ENCODE measurements around the gene PAFAH1B1. TPM values are rescaled to one million over a fixed set of nuclear protein-coding genes. Genes with fewer than 3 reads are reported as not detected.

PAFAH1B1 gene
- total RNA-seq, 4 donors from 2014 or later = 86.5 to 119 (median 102) TPM

DNA sequence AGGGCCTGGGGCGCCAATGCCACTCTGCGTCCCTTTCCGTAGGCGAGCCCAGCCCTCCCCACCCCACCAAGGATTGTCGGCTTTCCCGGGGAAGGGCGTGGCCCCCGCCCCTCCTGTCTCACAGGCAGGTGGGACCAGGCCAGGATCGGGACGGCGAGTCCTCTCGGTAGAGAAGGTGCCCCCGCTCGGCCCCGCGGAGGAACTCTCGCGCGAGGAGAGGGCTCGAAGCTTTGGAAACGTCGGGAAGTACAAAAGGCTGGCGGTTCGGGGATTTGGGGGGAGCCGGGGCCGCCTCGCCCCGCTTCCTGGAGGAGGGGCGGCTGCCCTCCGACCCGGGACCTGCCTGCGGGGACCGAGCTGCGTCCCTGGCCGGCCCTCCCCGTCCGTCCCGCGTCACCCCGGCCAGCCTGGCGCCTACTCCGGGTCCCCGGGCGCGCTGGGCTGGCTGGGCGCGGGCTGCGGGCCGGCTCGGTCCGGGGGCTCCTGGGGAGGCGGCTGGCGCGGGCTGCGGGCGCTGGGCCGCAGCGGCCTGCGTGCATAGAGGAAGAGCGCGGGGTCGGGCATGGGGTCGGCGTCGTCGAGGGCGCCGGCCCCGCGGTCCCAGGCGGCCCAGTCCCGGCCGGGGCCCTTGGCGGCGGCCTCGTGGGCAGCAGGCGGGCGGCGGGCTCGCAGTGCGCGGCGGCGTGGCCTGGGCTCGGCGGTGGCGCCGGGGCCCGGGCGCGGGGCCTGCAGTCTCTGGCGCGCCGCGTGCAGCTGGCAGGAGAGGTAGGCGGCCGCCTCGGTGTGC lies 130.7 kb downstream of the PAFAH1B1 start:
- H3K9me3 ChIP-seq = no peaks in the 10 kb centered on the region
- no peak for DNase-seq (ENCODE audit: extremely low spot score)
- TF ChIP-seq POLR2AphosphoS5 (IDR thresholded peaks at IDR 0.05) (no peak), CTCF (IDR thresholded peaks at IDR 0.05) (no peak)
- intact Hi-C loops (cut with DNase I) = no loop called here
- peaks cover 0 to 20% (median 18%) of the 10 kb centered on the region in 4 donors for H3K4me1 ChIP-seq
- peak overlapping the region; percentile 46 to 58 (median 48) for H3K4me3 ChIP-seq
- peak overlapping the region; percentile 49 to 66 (median 60) for H3K27ac ChIP-seq (replicated peaks in 1 of 4)
- WGBS = 3% methylated on average over 45 of the region's 98 CpGs
- no peaks in the 10 kb centered on the region for H3K36me3 ChIP-seq
- peaks cover 0 to 71% (median 24%) of the 10 kb centered on the region in 4 donors for H3K27me3 ChIP-seq

GRCh38 chr17:2724784-2725164 lies 131.3 kb downstream of the PAFAH1B1 start:
- Histone ChIP-seq H3K36me3 (no peaks in the 10 kb centered on the region), H3K27me3 (peaks cover 0 to 75% (median 24%) of the 10 kb centered on the region in 4 donors), H3K9me3 (no peaks in the 10 kb centered on the region), H3K4me1 (peaks cover 0 to 20% (median 18%) of the 10 kb centered on the region in 4 donors), H3K4me3 (peak overlapping the region; percentile 46 to 58 (median 48)), H3K27ac (replicated peaks in 1 of 4) (peak overlapping the region in 1 of 4 donors; percentile 30)
- intact Hi-C loops (cut with DNase I) = no loop called here
- no peak for DNase-seq (ENCODE audit: extremely low spot score)
- peak in 1 of 3 experiments; percentile 19 for TF ChIP-seq CTCF (IDR thresholded peaks at IDR 0.05)
- no peak for TF ChIP-seq EP300 (IDR thresholded peaks at IDR 0.05)
- WGBS = 6% methylated on average over 12 of the region's 40 CpGs

GRCh38 chr17:2730764-2731353 lies 137.4 kb downstream of the PAFAH1B1 start:
- TF ChIP-seq CTCF (IDR thresholded peaks at IDR 0.05) = no peak
- no peak for TF ChIP-seq EP300 (IDR thresholded peaks at IDR 0.05)
- no peak for TF ChIP-seq POLR2AphosphoS5 (IDR thresholded peaks at IDR 0.05)
- no peak for TF ChIP-seq POLR2A (IDR thresholded peaks at IDR 0.05; ENCODE audit: low read depth)

DNA sequence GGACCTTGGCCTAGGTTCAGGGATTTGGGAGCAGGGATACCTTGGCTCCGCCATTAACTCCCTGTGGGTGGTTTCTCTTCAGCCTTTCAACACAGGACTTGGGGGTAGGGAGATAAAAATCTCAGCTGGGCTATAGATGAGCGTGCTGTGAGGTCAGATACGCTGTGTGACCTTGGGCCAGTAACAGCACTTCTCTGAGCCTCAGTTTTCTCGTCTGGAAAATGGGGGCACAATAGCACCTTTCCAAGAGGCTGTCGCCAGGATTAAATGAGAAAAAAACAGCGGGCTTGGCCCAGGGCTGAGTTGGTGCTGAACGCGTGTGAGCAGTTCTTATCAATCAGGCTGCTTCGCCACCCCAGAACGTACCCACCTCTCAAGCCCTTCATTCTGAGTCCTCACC lies 138.4 kb downstream of the PAFAH1B1 start:
- H3K27ac ChIP-seq (replicated peaks in 1 of 4) = no peak overlapping the region
- no peaks in the 10 kb centered on the region for H3K9me3 ChIP-seq
- H3K4me3 ChIP-seq = no peak overlapping the region
- 93% methylated on average over 10 of the region's 10 CpGs for WGBS
- H3K4me1 ChIP-seq = no peaks in the 10 kb centered on the region
- DNase-seq (ENCODE audit: extremely low spot score) = no peak
- H3K27me3 ChIP-seq = peaks cover 0 to 56% (median 14%) of the 10 kb centered on the region in 4 donors
- H3K36me3 ChIP-seq = no peaks in the 10 kb centered on the region
- intact Hi-C loops (cut with DNase I) = no loop called here
- TF ChIP-seq POLR2A (IDR thresholded peaks at IDR 0.05; ENCODE audit: low read depth) (no peak), CTCF (IDR thresholded peaks at IDR 0.05) (no peak), POLR2AphosphoS5 (IDR thresholded peaks at IDR 0.05) (no peak), EP300 (IDR thresholded peaks at IDR 0.05) (no peak)

More at GRCh38 chr17:2730764-2731353, 137.4 kb downstream of the PAFAH1B1 start:
- H3K36me3 ChIP-seq = no peaks in the 10 kb centered on the region
- no peak overlapping the region for H3K27ac ChIP-seq (replicated peaks in 1 of 4)
- 77% methylated on average over 13 of the region's 17 CpGs for WGBS
- H3K27me3 ChIP-seq = peaks cover 0 to 66% (median 17%) of the 10 kb centered on the region in 4 donors
- DNase-seq (ENCODE audit: extremely low spot score) = no peak
- H3K4me1 ChIP-seq = no peaks in the 10 kb centered on the region
- intact Hi-C loops (cut with DNase I) = no loop called here
- no peaks in the 10 kb centered on the region for H3K9me3 ChIP-seq
- no peak overlapping the region for H3K4me3 ChIP-seq

All from esophagus muscularis mucosa (tissue), 4 donors.